Ectodermal cell (in vitro differentiated cells): ENCODE data around the gene LRP11.
"Not testable (repeated sequence)": the region's sequence is repeated elsewhere in the genome, so short reads cannot be mapped to it uniquely, and the experiment has no call there.

Experiments used
- H3K27ac ChIP-seq: 2 replicates; pipeline ENCODE4 v1.7.0; 2013; ENCODE audit warnings: mild to moderate bottlenecking, low read depth, low read length; ENCODE audit not compliant: insufficient read depth, poor library complexity, severe bottlenecking
- H3K27me3 ChIP-seq: 2 replicates; pipeline ENCODE4 v1.7.0; 2013; ENCODE audit warnings: mild to moderate bottlenecking, low read length; ENCODE audit not compliant: insufficient read depth, control insufficient read depth, poor library complexity, severe bottlenecking
- H3K36me3 ChIP-seq: one replicate; pipeline ENCODE4 v1.7.0; 2013; ENCODE audit warnings: low read length; ENCODE audit not compliant: control insufficient read depth, insufficient read depth
- H3K4me1 ChIP-seq: one replicate; pipeline ENCODE4 v1.7.0; 2013; ENCODE audit warnings: low read length; ENCODE audit not compliant: control insufficient read depth, insufficient read depth
- H3K4me3 ChIP-seq: 2 replicates; pipeline ENCODE4 v1.7.0; 2013; ENCODE audit warnings: low read depth, low read length, control low read depth; ENCODE audit not compliant: insufficient read depth
- H3K9me3 ChIP-seq: 2 replicates; pipeline ENCODE4 v1.7.0; 2013; ENCODE audit warnings: mild to moderate bottlenecking, low read length, moderate library complexity; ENCODE audit not compliant: control insufficient read depth
- WGBS, 2 experiments: methylation state at CpG; one replicate each; pipeline ENCODE4 v1.1.7; 2013; ENCODE audit warnings: missing lambda C conversion rate in 2 of 2; 5-methylcytosine and 5-hydroxymethylcytosine counted together

Gene LRP11

GRCh38 chr6:149897855-149898744 is 33.9 kb upstream of the LRP11 start, which contains the start of gene RAET1E:
Gene RAET1E (minus strand): TSS chr6:149898113. CDS start chr6:149890901, 7,212 bp downstream.
- Histone ChIP-seq H3K36me3 (no peaks in the 10 kb centered on the region), H3K4me3 (no peak within 1 kb of the TSS), H3K4me1 (no peaks in the 10 kb centered on the region), H3K27ac (no peak within 1 kb of the TSS), H3K27me3 (no peaks in the 10 kb centered on the region), H3K9me3 (no peaks in the 10 kb centered on the region)
- 77 to 80% methylated on average over 17 of the region's 17 CpGs for WGBS, 2 experiments

- Histone ChIP-seq H3K27ac (no peak overlapping the region), H3K9me3 (no peaks in the 10 kb centered on the region), H3K36me3 (no peaks in the 10 kb centered on the region), H3K4me1 (no peaks in the 10 kb centered on the region), H3K4me3 (no peak overlapping the region), H3K27me3 (no peaks in the 10 kb centered on the region)
- 92% methylated on average over 11 to 13 of the region's 13 CpGs for WGBS, 2 experiments
Observed at GRCh38 chr6:149897015-149897697, 33.0 kb upstream of the LRP11 start.

- Histone ChIP-seq H3K27ac (no peak overlapping the region), H3K27me3 (no peaks in the 10 kb centered on the region), H3K4me3 (no peak overlapping the region), H3K36me3 (no peaks in the 10 kb centered on the region), H3K4me1 (no peaks in the 10 kb centered on the region), H3K9me3 (no peaks in the 10 kb centered on the region)
- 94 to 96% methylated on average over 3 of the region's 3 CpGs for WGBS, 2 experiments
Observed at GRCh38 chr6:149896491-149896890, 32.3 kb upstream of the LRP11 start.

DNA sequence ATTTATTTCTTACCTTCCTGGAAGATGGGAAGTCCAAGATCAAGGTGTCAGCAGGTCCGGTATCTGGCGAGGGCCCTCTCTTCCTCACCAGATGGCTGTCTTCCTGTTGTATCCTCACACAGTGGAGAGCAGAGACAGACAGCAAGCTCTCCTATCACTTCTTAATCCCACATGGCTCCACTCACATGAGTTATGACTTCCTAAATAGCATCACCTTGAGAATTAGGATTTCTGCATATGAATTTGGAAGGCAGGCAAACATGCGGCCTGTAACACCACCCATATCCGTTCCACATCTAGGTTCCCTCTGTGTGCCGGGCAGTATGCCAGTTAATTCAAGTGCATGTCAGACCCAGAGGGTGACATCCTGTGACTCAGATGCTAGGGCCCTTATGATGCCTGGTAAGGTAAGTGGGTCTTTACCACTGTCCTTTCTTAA is 31.7 kb upstream of the LRP11 start:
- WGBS, 2 experiments: 91% methylated on average over 5 of the region's 5 CpGs
- H3K4me1 ChIP-seq: no peaks in the 10 kb centered on the region

GRCh38 chr6:149895048-149895590 is 31.0 kb upstream of the LRP11 start:
- H3K27ac ChIP-seq: no peak overlapping the region
- no peaks in the 10 kb centered on the region for H3K27me3 ChIP-seq
- WGBS, 2 experiments: 71 to 72% methylated on average over 7 of the region's 7 CpGs
- no peaks in the 10 kb centered on the region for H3K4me1 ChIP-seq
- no peaks in the 10 kb centered on the region for H3K36me3 ChIP-seq
- H3K9me3 ChIP-seq: no peaks in the 10 kb centered on the region
- no peak overlapping the region for H3K4me3 ChIP-seq

More for the DNA sequence above, 31.7 kb upstream of the LRP11 start:
- no peaks in the 10 kb centered on the region for H3K9me3 ChIP-seq
- no peak overlapping the region for H3K27ac ChIP-seq
- no peaks in the 10 kb centered on the region for H3K27me3 ChIP-seq
- H3K4me3 ChIP-seq: no peak overlapping the region
- no peaks in the 10 kb centered on the region for H3K36me3 ChIP-seq

DNA sequence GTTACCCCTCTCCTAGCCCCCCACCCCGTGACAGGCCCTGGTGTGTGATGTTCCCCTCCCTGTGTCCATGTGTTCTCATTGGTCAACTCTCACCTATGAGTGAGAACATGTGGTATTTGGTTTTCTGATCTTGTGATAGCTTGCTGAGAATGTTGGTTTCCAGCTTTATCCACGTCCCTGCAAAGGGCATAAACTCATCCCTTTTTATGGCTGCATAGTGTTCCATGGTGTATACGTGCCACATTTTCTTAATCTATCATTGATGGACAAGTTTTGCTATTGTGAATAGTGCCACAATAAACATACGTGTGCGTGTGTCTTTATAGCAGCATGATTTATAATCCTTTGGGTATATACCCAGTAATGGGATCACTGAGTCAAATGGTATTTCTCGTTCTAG is 27.7 kb upstream of the LRP11 start:
- not testable (repeated sequence) for H3K27ac ChIP-seq, H3K9me3 ChIP-seq, H3K36me3 ChIP-seq, H3K4me1 ChIP-seq, H3K4me3 ChIP-seq, H3K27me3 ChIP-seq
- 81 to 84% methylated on average over 6 of the region's 6 CpGs for WGBS, 2 experiments

DNA sequence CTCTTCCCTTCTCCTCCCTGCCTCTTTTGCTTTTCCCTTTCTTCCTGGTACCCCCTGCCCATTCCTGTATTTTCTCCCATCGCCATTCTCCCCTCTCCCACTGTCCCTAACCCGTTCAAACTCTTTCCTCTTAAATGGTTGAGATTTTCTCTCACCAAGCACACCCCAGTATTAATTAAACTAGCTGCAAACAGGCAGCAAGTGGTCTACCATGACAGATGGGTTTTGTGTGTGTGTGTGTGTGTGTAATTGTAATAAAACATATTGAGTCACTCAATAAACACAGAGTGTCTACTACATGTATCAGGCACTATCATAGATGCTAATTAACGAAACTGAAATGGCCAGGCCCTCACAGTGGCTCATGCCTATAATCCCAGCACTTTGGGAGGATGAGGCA is 27.1 kb upstream of the LRP11 start:
- H3K27ac ChIP-seq: no peak overlapping the region
- H3K27me3 ChIP-seq: no peaks in the 10 kb centered on the region
- H3K36me3 ChIP-seq: no peaks in the 10 kb centered on the region
- 80 to 84% methylated on average over 3 of the region's 3 CpGs for WGBS, 2 experiments
- H3K4me3 ChIP-seq: no peak overlapping the region
- H3K4me1 ChIP-seq: no peaks in the 10 kb centered on the region
- H3K9me3 ChIP-seq: no peaks in the 10 kb centered on the region

GRCh38 chr6:149890629-149891045 is 26.5 kb upstream of the LRP11 start:
- no peaks in the 10 kb centered on the region for H3K9me3 ChIP-seq
- H3K27me3 ChIP-seq: no peaks in the 10 kb centered on the region
- 82 to 83% methylated on average over 6 of the region's 6 CpGs for WGBS, 2 experiments
- no peaks in the 10 kb centered on the region for H3K36me3 ChIP-seq
- no peaks in the 10 kb centered on the region for H3K4me1 ChIP-seq
- H3K27ac ChIP-seq: no peak overlapping the region
- H3K4me3 ChIP-seq: no peak overlapping the region

GRCh38 chr6:149889326-149889725 is 25.2 kb upstream of the LRP11 start:
- Histone ChIP-seq H3K36me3 (no peaks in the 10 kb centered on the region), H3K27ac (no peak overlapping the region), H3K9me3 (no peaks in the 10 kb centered on the region), H3K27me3 (no peaks in the 10 kb centered on the region), H3K4me1 (no peaks in the 10 kb centered on the region), H3K4me3 (no peak overlapping the region)
- WGBS, 2 experiments: 83 to 89% methylated on average over 7 of the region's 7 CpGs

- Histone ChIP-seq H3K27me3 (peaks cover 5% of the 10 kb centered on the region), H3K9me3 (no peaks in the 10 kb centered on the region), H3K4me3 (no peak overlapping the region), H3K27ac (no peak overlapping the region), H3K36me3 (no peaks in the 10 kb centered on the region), H3K4me1 (no peaks in the 10 kb centered on the region)
- WGBS, 2 experiments: 87 to 89% methylated on average over 1 of the region's 1 CpG
Observed at GRCh38 chr6:149888659-149889058, 24.5 kb upstream of the LRP11 start.
